HepG2 (cell line): ENCODE measurements around the gene SFRP4. TPM values are rescaled to one million over a fixed set of nuclear protein-coding genes. Genes with fewer than 3 reads are reported as not detected.

Experiments
- ATAC-seq: fragments of 200-7000 bp; cut with Tn5 transposase; 3 replicates; pipeline ENCODE4 v1.9.1; 2020; ENCODE audit warnings: mild to moderate bottlenecking, moderate library complexity
- BruUV-seq: library from RNA; stranded (reverse); fragments of 400-500 nt; replicated peaks from 2 replicates; lab custom pipeline; 2021; lab: Mats Ljungman, UMichigan
- CTCF ChIA-PET: fragments of 300-600 bp; formaldehyde crosslinking; extraction: SDS; loops from one replicate; lab custom pipeline; 2021; ENCODE audit warnings: low total read pairs, inconsistent platforms, low intra/inter-chr PET ratio; lab: Yijun Ruan, JAX
- POLR2A ChIA-PET: fragments of 350-600 bp; sonication (Branson Sonifier 250); formaldehyde crosslinking; loops from one replicate; lab custom pipeline; 2020; ENCODE audit warnings: antibody characterized with exemption, inconsistent platforms; lab: Yijun Ruan, JAX
- DNase-seq: peaks from one replicate; pipeline ENCODE4 v3.0.0-alpha.2; 2015; ENCODE audit warnings: low spot score
- FAIRE-seq: peaks from 3 replicates; lab custom pipeline; 2011; peaks lifted over from hg19 to GRCh38; lab: Jason Lieb, UNC
- H2AFZ ChIP-seq: one replicate; pipeline ENCODE4 v1.6.1; 2011; ENCODE audit warnings: low read length, inconsistent platforms
- H3K27ac ChIP-seq: fragments of 300-600 bp; 3 replicates; pipeline ENCODE4 v1.8.0; 2011; ENCODE audit warnings: mixed run types, mild to moderate bottlenecking, mixed read lengths, low read length, inconsistent platforms; ENCODE audit not compliant: insufficient read depth; ENCODE audit errors: extremely low read length
- H3K27me3 ChIP-seq, 2 experiments: fragments of 200-600 bp in 1 of 2; 2 replicates in 1 of 2; 3 replicates in 1 of 2; pipeline versions ENCODE4 v1.6.0 to v1.8.0; 2011; ENCODE audit warnings: low read length in 2 of 2, mild to moderate bottlenecking in 2 of 2, moderate library complexity in 2 of 2, inconsistent platforms in 1 of 2; ENCODE audit not compliant: insufficient read depth in 2 of 2, control insufficient read depth in 1 of 2
- H3K36me3 ChIP-seq, 2 experiments: fragments of 200-600 bp in 1 of 2; replicated peaks in 1 of 2; 2 replicates in 1 of 2; 3 replicates in 1 of 2; pipeline versions ENCODE4 v1.5.1 to v1.8.0; 2011; ENCODE audit warnings: low read length in 2 of 2, inconsistent platforms in 1 of 2; ENCODE audit not compliant: insufficient read depth in 2 of 2, control insufficient read depth in 1 of 2
- H3K4me1 ChIP-seq: 2 replicates; pipeline ENCODE4 v1.5.1; 2012; ENCODE audit warnings: low read length, inconsistent platforms; ENCODE audit not compliant: insufficient read depth
- H3K4me2 ChIP-seq: 2 replicates; pipeline ENCODE4 v1.6.0; 2011; ENCODE audit warnings: low read depth, low read length, inconsistent platforms
- H3K4me3 ChIP-seq, 3 experiments: fragments of 200-600 bp in 1 of 3; sonication (generic), shearing (Covaris generic) in 1 of 3; replicated peaks in 1 of 3; 2 replicates each; pipeline ENCODE4 v1.5.1; 2011 to 2016; ENCODE audit warnings: low read length in 3 of 3, inconsistent platforms in 2 of 3, low read depth in 2 of 3, mild to moderate bottlenecking in 2 of 3, control low read depth in 1 of 3, mixed read lengths in 1 of 3; ENCODE audit not compliant: insufficient read depth in 1 of 3
- H3K79me2 ChIP-seq: one replicate; pipeline ENCODE4 v1.6.1; 2011; ENCODE audit warnings: low read length, inconsistent platforms; ENCODE audit not compliant: insufficient read depth
- H3K9ac ChIP-seq: 2 replicates; pipeline ENCODE4 v1.6.0; 2011; ENCODE audit warnings: mild to moderate bottlenecking, low read depth, low read length, inconsistent platforms; ENCODE audit not compliant: insufficient read depth
- H3K9me3 ChIP-seq: 2 replicates; pipeline ENCODE4 v1.5.1; 2012; ENCODE audit warnings: mild to moderate bottlenecking, low read length
- H4K20me1 ChIP-seq: 2 replicates; pipeline ENCODE4 v1.6.0; 2011; ENCODE audit warnings: inconsistent platforms, mild to moderate bottlenecking, low read length, moderate library complexity; ENCODE audit not compliant: insufficient read depth
- BRCA1 ChIP-seq: sonication (generic); formaldehyde crosslinking; IDR thresholded peaks from 2 replicates; pipeline ENCODE4 v1.4.0; 2020; ENCODE audit warnings: missing genetic modification reagents
- CBX2 ChIP-seq, 2 experiments: fragments of 200-600 bp in 1 of 2; sonication (generic); formaldehyde crosslinking in 1 of 2; IDR thresholded peaks; 2 replicates each; pipeline versions ENCODE4 v1.7.0 to v1.8.1; 2018 to 2022; ENCODE audit warnings: low read depth in 2 of 2, low read length in 1 of 2, mild to moderate bottlenecking in 1 of 2, missing genetic modification reagents in 1 of 2
- IRF2 ChIP-seq: IDR thresholded peaks from 2 replicates; pipeline ENCODE4 v1.6.1; 2018; ENCODE audit warnings: missing genetic modification reagents, missing compliant biosample characterization
- PCBP2 ChIP-seq: fragments of 200-400 bp; formaldehyde crosslinking; optimal IDR thresholded peaks from 2 replicates; pipeline ENCODE3; 2018; ENCODE audit warnings: low read length, low read depth; ENCODE audit not compliant: poor library complexity, severe bottlenecking
- PITX1 ChIP-seq: sonication (generic); formaldehyde crosslinking; IDR thresholded peaks from 2 replicates; pipeline ENCODE4 v1.5.1; 2020; ENCODE audit warnings: mild to moderate bottlenecking, missing genetic modification reagents
- RXRB ChIP-seq: IDR thresholded peaks from 2 replicates; pipeline ENCODE4 v1.6.1; 2016; ENCODE audit warnings: borderline replicate concordance, missing genetic modification reagents, missing compliant biosample characterization
- SETDB1 ChIP-seq: sonication (generic); formaldehyde crosslinking; IDR thresholded peaks from 2 replicates; pipeline ENCODE4 v1.5.1; 2020; ENCODE audit warnings: missing genetic modification reagents, mild to moderate bottlenecking, borderline replicate concordance
- SMAD9 ChIP-seq: sonication (generic); formaldehyde crosslinking; IDR thresholded peaks from 2 replicates; pipeline ENCODE4 v1.5.1; 2020; ENCODE audit warnings: mild to moderate bottlenecking, missing genetic modification reagents
- ZFP36L1 ChIP-seq: sonication (generic); formaldehyde crosslinking; IDR thresholded peaks from 2 replicates; pipeline ENCODE4 v1.8.0; 2022; ENCODE audit warnings: mild to moderate bottlenecking, missing genetic modification reagents, moderate library complexity
- ZKSCAN1 ChIP-seq: fragments of 150-350 bp; IDR thresholded peaks from 2 replicates; pipeline ENCODE4 v1.6.1; 2014; ENCODE audit warnings: low read length
- ZNF430 ChIP-seq: sonication (generic); formaldehyde crosslinking; IDR thresholded peaks from 2 replicates; pipeline ENCODE4 v1.9.0; 2021; ENCODE audit warnings: mild to moderate bottlenecking, missing genetic modification reagents
- ZNF44 ChIP-seq: sonication (generic); formaldehyde crosslinking; IDR thresholded peaks from 2 replicates; pipeline ENCODE4 v1.5.1; 2020; ENCODE audit warnings: mild to moderate bottlenecking, missing genetic modification reagents
- ZNF510 ChIP-seq: sonication (generic); formaldehyde crosslinking; IDR thresholded peaks from 2 replicates; pipeline ENCODE4 v1.4.0; 2020; ENCODE audit warnings: low read depth, mild to moderate bottlenecking, missing genetic modification reagents
- ZNF629 ChIP-seq: sonication (generic); formaldehyde crosslinking; conservative IDR thresholded peaks from 2 replicates; pipeline ENCODE4 v1.5.0; 2020; ENCODE audit warnings: missing genetic modification reagents
- ZNF7 ChIP-seq: IDR thresholded peaks from 2 replicates; pipeline ENCODE4 v1.6.1; 2016; ENCODE audit warnings: missing biosample characterization, missing genetic modification reagents
- WGBS: methylation state at CpG from one replicate; pipeline ENCODE4 v1.1.6; 2017; ENCODE audit warnings: low lambda C conversion rate; 5-methylcytosine and 5-hydroxymethylcytosine counted together
- in situ Hi-C: cut with HindIII; loops from 2 replicates; pipeline ENCODE4 v1.10.0; 2017; ENCODE audit warnings: low pct_unique_long_range_greater_than_20kb; ENCODE audit not compliant: extremely low pct_ligation_motif_present
- intact Hi-C: fragments of 100-400 bp; cut with micrococcal nuclease; formaldehyde crosslinking; loops from one replicate; pipeline ENCODE4 v1.10.0; 2022; ENCODE audit not compliant: unreplicated experiment
- polyA plus RNA-seq, 8 experiments: library from polyadenylated mRNA; depleted of rRNA in 3 of 8; stranded (reverse) in 7 of 8; unstranded in 1 of 8; fragments of >200 nt; fragmentation: Illumina TruSeq in 4 of 8; extraction: Trizol in 4 of 8; gene quantifications; 2 replicates each; pipeline versions ENCODE4 v1.2.1 to v1.2.3, GENCODE V29; 2011 to 2016; ENCODE audit warnings: low read depth in 4 of 8, missing spikeins in 1 of 8, mixed read lengths in 1 of 8; ENCODE audit not compliant: insufficient read depth in 1 of 8
- total RNA-seq, 5 experiments: library from RNA; depleted of rRNA; stranded (reverse); fragments of >200 nt; fragmentation: Illumina TruSeq; extraction: Trizol; gene quantifications; 2 replicates each; pipeline ENCODE4 v1.2.3, GENCODE V29; 2016; ENCODE audit warnings: low read depth in 1 of 5
- TF ChIP-seq, protein P1 (sequence below), 2 experiments: sonication (generic) in 1 of 2; formaldehyde crosslinking in 1 of 2; IDR thresholded peaks; 2 replicates each; pipeline versions ENCODE4 v1.4.0 to v1.6.1; 2018 to 2020; ENCODE audit warnings: missing genetic modification reagents in 2 of 2, borderline replicate concordance in 1 of 2, low read depth in 1 of 2, mild to moderate bottlenecking in 1 of 2, missing biosample characterization in 1 of 2
- TF ChIP-seq, protein P2 (sequence below): sonication (generic); formaldehyde crosslinking; IDR thresholded peaks from 2 replicates; pipeline ENCODE4 v1.4.0; 2020; ENCODE audit warnings: missing genetic modification reagents
- TF ChIP-seq, protein P3 (sequence below): sonication (generic); formaldehyde crosslinking; IDR thresholded peaks from 2 replicates; pipeline ENCODE4 v1.5.1; 2020; ENCODE audit warnings: missing genetic modification reagents, mild to moderate bottlenecking, borderline replicate concordance

The SFRP4 gene
- total and polyA plus RNA-seq, 2 of the 13 experiments (the other 11 are each of a cell fraction or from before 2014, with no cell fraction given): 0.96 to 1.8 TPM

DNA sequence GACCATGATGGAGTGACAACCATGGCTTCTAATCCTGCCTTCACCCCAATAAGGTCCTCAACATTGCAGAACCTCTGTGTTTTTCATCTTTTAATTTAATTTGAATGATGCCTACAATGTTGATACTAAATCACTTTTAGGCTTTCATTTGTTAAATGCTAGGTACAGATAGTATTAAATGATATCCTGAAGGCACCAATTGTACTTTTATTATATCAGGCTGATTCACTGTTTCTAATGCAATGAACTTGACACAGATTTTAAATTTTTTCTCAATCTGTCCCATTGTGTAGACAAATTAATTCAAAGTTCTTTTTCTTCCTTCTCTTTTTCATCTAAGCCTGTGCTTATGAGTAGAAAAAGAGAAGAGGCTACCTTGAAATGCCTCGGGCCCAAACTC, 9.0 kb upstream of the SFRP4 start:
- POLR2A ChIA-PET: no interaction called here
- 96% methylated on average over 1 of the region's 1 CpG for WGBS
- in situ Hi-C loops: no loop called here
- CTCF ChIA-PET: no interaction called here
- no TSS peak for BruUV-seq
- Histone ChIP-seq H3K9me3 (peaks cover 20% of the 10 kb centered on the region), H3K79me2 (peaks cover 77% of the 10 kb centered on the region), H3K27me3 (no peaks in the 10 kb centered on the region), H3K4me3 (no peak overlapping the region), H4K20me1 (peaks cover 4% of the 10 kb centered on the region; the same call in 1 of the 2 replicates), H3K4me2 (no peak overlapping the region), H3K36me3 (peaks cover 3 to 9% of the 10 kb centered on the region in 2 experiments; a peak in 4 of 5 replicates)
- FAIRE-seq (no peak), ATAC-seq (no peak), DNase-seq (no peak)
- intact Hi-C loops: loop anchor here (5.0 kb wide), 1 partner anchor 1863 kb away; no protein-coding TSS in a partner anchor
- TF ChIP-seq, protein P1, sequence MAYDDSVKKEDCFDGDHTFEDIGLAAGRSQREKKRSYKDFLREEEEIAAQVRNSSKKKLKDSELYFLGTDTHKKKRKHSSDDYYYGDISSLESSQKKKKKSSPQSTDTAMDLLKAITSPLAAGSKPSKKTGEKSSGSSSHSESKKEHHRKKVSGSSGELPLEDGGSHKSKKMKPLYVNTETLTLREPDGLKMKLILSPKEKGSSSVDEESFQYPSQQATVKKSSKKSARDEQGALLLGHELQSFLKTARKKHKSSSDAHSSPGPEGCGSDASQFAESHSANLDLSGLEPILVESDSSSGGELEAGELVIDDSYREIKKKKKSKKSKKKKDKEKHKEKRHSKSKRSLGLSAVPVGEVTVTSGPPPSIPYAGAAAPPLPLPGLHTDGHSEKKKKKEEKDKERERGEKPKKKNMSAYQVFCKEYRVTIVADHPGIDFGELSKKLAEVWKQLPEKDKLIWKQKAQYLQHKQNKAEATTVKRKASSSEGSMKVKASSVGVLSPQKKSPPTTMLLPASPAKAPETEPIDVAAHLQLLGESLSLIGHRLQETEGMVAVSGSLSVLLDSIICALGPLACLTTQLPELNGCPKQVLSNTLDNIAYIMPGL (CRISPR knock-in tag; IDR thresholded peaks at IDR 0.05; ENCODE audit: borderline replicate concordance in 1 of 2, low read depth in 1 of 2): no peak
- TF ChIP-seq ZNF510 (CRISPR knock-in tag) (no peak), ZNF629 (CRISPR knock-in tag) (no peak), CBX2 (IDR thresholded peaks at IDR 0.05; ENCODE audit: low read depth, low read length) (no peak), CBX2 (CRISPR knock-in tag; IDR thresholded peaks at IDR 0.05; ENCODE audit: low read depth) (no peak), PITX1 (CRISPR knock-in tag) (no peak), SMAD9 (no peak), SETDB1 (CRISPR knock-in tag) (no peak), RXRB (CRISPR knock-in tag) (no peak), ZNF430 (no peak), ZKSCAN1 (no peak), PCBP2 (no peak), ZNF44 (CRISPR knock-in tag) (no peak), IRF2 (CRISPR knock-in tag) (no peak), ZFP36L1 (CRISPR knock-in tag) (no peak), BRCA1 (CRISPR knock-in tag) (no peak), ZNF7 (no peak)
- TF ChIP-seq, protein P2, sequence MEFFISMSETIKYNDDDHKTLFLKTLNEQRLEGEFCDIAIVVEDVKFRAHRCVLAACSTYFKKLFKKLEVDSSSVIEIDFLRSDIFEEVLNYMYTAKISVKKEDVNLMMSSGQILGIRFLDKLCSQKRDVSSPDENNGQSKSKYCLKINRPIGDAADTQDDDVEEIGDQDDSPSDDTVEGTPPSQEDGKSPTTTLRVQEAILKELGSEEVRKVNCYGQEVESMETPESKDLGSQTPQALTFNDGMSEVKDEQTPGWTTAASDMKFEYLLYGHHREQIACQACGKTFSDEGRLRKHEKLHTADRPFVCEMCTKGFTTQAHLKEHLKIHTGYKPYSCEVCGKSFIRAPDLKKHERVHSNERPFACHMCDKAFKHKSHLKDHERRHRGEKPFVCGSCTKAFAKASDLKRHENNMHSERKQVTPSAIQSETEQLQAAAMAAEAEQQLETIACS: no peak
- TF ChIP-seq, protein P3, sequence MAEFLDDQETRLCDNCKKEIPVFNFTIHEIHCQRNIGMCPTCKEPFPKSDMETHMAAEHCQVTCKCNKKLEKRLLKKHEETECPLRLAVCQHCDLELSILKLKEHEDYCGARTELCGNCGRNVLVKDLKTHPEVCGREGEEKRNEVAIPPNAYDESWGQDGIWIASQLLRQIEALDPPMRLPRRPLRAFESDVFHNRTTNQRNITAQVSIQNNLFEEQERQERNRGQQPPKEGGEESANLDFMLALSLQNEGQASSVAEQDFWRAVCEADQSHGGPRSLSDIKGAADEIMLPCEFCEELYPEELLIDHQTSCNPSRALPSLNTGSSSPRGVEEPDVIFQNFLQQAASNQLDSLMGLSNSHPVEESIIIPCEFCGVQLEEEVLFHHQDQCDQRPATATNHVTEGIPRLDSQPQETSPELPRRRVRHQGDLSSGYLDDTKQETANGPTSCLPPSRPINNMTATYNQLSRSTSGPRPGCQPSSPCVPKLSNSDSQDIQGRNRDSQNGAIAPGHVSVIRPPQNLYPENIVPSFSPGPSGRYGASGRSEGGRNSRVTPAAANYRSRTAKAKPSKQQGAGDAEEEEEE: no peak
- TF ChIP-seq, all 625 proteins: peak for 0
- no peak overlapping the region for H3K9ac ChIP-seq
- H2AFZ ChIP-seq: no peak overlapping the region
- H3K27ac ChIP-seq: no peak overlapping the region
- peaks cover 58% of the 10 kb centered on the region for H3K4me1 ChIP-seq
